CD4-positive, CD25-positive, alpha-beta regulatory T cell (primary cell): Measurements from ENCODE around the gene CENPP. TPM values are rescaled to one million over a fixed set of nuclear protein-coding genes. Genes with fewer than 3 reads are reported as not detected.

ENCODE experiments used
- ATAC-seq, 2 donors: fragments of 150-1000 bp; cut with Tn5 transposase; one replicate each; pipeline ENCODE4 v1.10.0; 2021; ENCODE audit warnings: low read depth in 2 of 2, moderate number of reproducible peaks in 2 of 2, moderate library complexity in 1 of 2
- DNase-seq, 3 donors: peaks; one replicate each; pipeline versions ENCODE4 v3.0.0 to v3.0.0-alpha.2; 2012 to 2022; ENCODE audit warnings: mixed read lengths in 1 of 3
- H3K27ac ChIP-seq: one replicate; pipeline ENCODE4 v1.7.0; 2013; ENCODE audit warnings: mild to moderate bottlenecking, low read length; ENCODE audit not compliant: insufficient read depth, poor library complexity, severe bottlenecking
- H3K27me3 ChIP-seq: one replicate; pipeline ENCODE4 v1.7.0; 2013; ENCODE audit warnings: low read length; ENCODE audit not compliant: control insufficient read depth, insufficient read depth
- H3K36me3 ChIP-seq: one replicate; pipeline ENCODE4 v1.7.0; 2013; ENCODE audit warnings: mild to moderate bottlenecking, low read length, moderate library complexity; ENCODE audit not compliant: control insufficient read depth, insufficient read depth
- H3K4me1 ChIP-seq: 2 replicates; pipeline ENCODE4 v1.7.0; 2013; ENCODE audit warnings: mild to moderate bottlenecking, low read length; ENCODE audit not compliant: insufficient read depth, control insufficient read depth, poor library complexity, severe bottlenecking
- H3K4me3 ChIP-seq: one replicate; pipeline ENCODE4 v1.7.0; 2013; ENCODE audit warnings: low read depth, mild to moderate bottlenecking, low read length, moderate library complexity
- H3K9me3 ChIP-seq, 2 experiments: 1 replicate in 1 of 2; 2 replicates in 1 of 2; pipeline ENCODE4 v1.7.0; 2013; ENCODE audit warnings: low read length in 2 of 2, mild to moderate bottlenecking in 1 of 2, moderate library complexity in 1 of 2; ENCODE audit not compliant: control insufficient read depth in 2 of 2
- H3K27ac Mint-ChIP-seq, 3 donors: one replicate each; pipeline ENCODE4 v1.8.0; 2020 to 2022; ENCODE audit warnings: mild to moderate bottlenecking in 3 of 3, mixed read lengths in 3 of 3, moderate library complexity in 2 of 3
- H3K27me3 Mint-ChIP-seq: one replicate; pipeline ENCODE4 v1.8.0; 2022; ENCODE audit warnings: mild to moderate bottlenecking, mixed read lengths
- H3K36me3 Mint-ChIP-seq: one replicate; pipeline ENCODE4 v1.8.0; 2020; ENCODE audit warnings: mixed read lengths
- H3K4me1 Mint-ChIP-seq, 4 donors: one replicate each; pipeline ENCODE4 v1.8.0; 2020 to 2022; ENCODE audit warnings: mixed read lengths in 4 of 4, mild to moderate bottlenecking in 1 of 4
- H3K4me3 Mint-ChIP-seq, 4 donors: one replicate each; pipeline ENCODE4 v1.8.0; 2020 to 2022; ENCODE audit warnings: mild to moderate bottlenecking in 4 of 4, mixed read lengths in 4 of 4, moderate library complexity in 3 of 4
- H3K9me3 Mint-ChIP-seq, 7 donors: one replicate each; pipeline ENCODE4 v1.8.0; 2020 to 2022; ENCODE audit warnings: mixed read lengths in 7 of 7, mild to moderate bottlenecking in 3 of 7, moderate library complexity in 2 of 7
- polyA plus RNA-seq, 4 donors: library from polyadenylated mRNA; unstranded; fragments of 300-500 nt; fragmentation: Illumina TruSeq; gene quantifications; one replicate each; pipeline ENCODE4 v1.2.3, GENCODE V29; 2021
- total RNA-seq: library from RNA; stranded (reverse); gene quantifications from one replicate; pipeline ENCODE4 v1.2.3, GENCODE V29; 2022

The CENPP gene
- total and polyA plus RNA-seq, 5 donors from 2014 or later = 2.7 to 6.1 (median 4.4) TPM

DNA sequence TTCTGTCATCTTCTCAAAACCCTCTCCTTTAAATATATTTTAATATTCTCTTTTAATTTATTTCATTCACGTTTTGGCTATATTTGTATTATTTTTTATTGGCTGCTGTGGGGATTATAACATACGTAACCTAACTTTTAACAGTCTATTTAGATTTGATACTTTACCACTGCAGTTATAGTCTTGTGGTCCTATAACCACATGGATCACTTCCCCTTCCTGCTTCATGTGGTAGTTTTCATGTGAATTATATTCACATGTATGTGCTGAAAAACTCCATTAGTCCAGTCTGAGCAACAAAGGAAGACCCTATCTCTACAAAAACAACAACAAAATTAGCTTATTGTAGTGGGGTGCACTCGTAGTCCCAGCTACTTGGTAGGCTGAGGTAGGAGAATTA, 34.3 kb downstream of the CENPP start:
- peaks cover 0 to 12% (median 3%) of the 10 kb centered on the region in 4 donors for H3K4me1 Mint-ChIP-seq
- ATAC-seq (no peak), DNase-seq (no peak)
- Histone ChIP-seq H3K36me3 (no peaks in the 10 kb centered on the region), H3K4me1 (no peaks in the 10 kb centered on the region), H3K27me3 (no peaks in the 10 kb centered on the region), H3K9me3 (peaks cover 3 to 4% of the 10 kb centered on the region in 2 experiments), H3K4me3 (no peak overlapping the region), H3K27ac (no peak overlapping the region)
- H3K4me3 Mint-ChIP-seq = no peak overlapping the region
- peaks cover 19% of the 10 kb centered on the region for H3K36me3 Mint-ChIP-seq
- H3K9me3 Mint-ChIP-seq = peaks cover 0 to 24% (median 6%) of the 10 kb centered on the region in 7 donors
- H3K27me3 Mint-ChIP-seq = no peaks in the 10 kb centered on the region
- H3K27ac Mint-ChIP-seq = no peak overlapping the region

DNA sequence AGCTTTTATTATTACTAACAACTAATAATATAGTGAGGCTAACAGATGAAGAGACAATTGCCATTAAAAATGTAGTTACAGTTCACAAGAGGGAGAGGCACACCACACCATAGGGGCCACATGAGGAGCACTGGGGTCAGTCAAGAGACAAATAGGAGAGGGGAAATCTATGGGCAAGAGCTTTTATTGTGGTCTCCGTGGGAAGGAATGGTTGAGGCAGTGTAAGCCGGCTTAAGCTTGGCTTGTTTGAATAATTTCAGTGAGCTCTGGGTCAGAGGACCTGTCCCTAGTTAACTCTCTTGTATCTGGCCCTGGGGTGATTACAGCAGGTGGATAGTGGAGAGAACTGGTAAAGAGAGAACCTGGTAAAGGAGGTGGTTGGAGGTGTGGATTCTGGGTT, 43.3 kb downstream of the CENPP start:
- ATAC-seq (no peak), DNase-seq (no peak)
- Histone ChIP-seq H3K9me3 (peaks cover 8 to 10% of the 10 kb centered on the region in 2 experiments), H3K4me3 (no peak overlapping the region), H3K4me1 (no peaks in the 10 kb centered on the region), H3K36me3 (no peaks in the 10 kb centered on the region), H3K27ac (no peak overlapping the region), H3K27me3 (no peaks in the 10 kb centered on the region)
- Mint-ChIP-seq H3K27ac (no peak overlapping the region), H3K4me3 (no peak overlapping the region), H3K9me3 (peaks cover 0 to 14% (median 4%) of the 10 kb centered on the region in 7 donors), H3K4me1 (peaks cover 0 to 5% (median 3%) of the 10 kb centered on the region in 4 donors), H3K27me3 (no peaks in the 10 kb centered on the region), H3K36me3 (peaks cover 18% of the 10 kb centered on the region)

DNA sequence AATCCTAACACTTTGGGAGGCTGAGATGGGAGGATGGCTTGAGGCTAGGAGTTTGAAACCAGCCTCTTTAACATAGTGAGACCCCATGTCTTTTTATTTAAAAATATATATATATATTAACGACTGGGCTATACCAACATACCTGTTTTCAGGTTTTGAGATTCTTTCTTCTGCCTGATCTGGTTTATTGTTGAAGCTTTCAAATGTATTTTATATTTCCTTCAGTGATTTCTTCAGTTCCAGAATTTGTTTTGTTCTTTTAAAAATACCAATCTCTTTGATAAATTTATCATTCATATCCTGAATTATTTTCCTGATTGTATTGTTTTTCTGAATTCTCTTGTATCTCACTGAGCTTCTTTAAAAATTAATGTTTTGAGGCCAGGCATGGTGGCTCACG, 47.4 kb downstream of the CENPP start:
- H3K36me3 ChIP-seq = no peaks in the 10 kb centered on the region
- Mint-ChIP-seq H3K4me3 (no peak overlapping the region), H3K9me3 (peaks cover 0 to 34% (median 13%) of the 10 kb centered on the region in 7 donors), H3K36me3 (peaks cover 27% of the 10 kb centered on the region), H3K4me1 (peaks cover 0 to 15% (median 3%) of the 10 kb centered on the region in 4 donors), H3K27ac (no peak overlapping the region), H3K27me3 (no peaks in the 10 kb centered on the region)
- no peak overlapping the region for H3K4me3 ChIP-seq
- no peak for DNase-seq
- no peak for ATAC-seq
- H3K4me1 ChIP-seq = no peaks in the 10 kb centered on the region
- no peaks in the 10 kb centered on the region for H3K27me3 ChIP-seq
- H3K9me3 ChIP-seq = peaks cover 8 to 10% of the 10 kb centered on the region in 2 experiments
- H3K27ac ChIP-seq = no peak overlapping the region

DNA sequence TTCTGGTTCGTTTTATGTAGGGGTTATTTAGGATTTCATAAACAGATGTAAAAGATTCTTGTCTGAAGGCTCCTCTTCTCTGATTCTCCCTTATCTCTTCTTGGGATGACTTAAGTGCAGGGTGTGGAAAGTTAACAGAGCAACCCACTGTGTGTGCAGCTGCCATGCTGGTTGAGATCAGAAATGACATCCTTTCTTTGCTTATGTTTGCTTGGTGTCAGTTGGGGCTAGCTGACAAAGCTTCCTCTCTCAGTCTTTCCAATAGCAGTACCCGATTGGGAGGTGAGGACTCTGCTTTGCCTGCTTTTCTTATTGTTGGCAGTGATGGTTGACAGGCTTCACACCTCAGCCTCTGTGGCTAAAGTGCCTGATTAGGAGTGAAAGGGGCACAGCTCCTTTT, 52.1 kb downstream of the CENPP start:
- Histone ChIP-seq H3K27me3 (no peaks in the 10 kb centered on the region), H3K27ac (no peak overlapping the region), H3K4me1 (peaks cover 8% of the 10 kb centered on the region), H3K9me3 (peaks cover 4 to 8% of the 10 kb centered on the region in 2 experiments), H3K4me3 (no peak overlapping the region), H3K36me3 (no peaks in the 10 kb centered on the region)
- DNase-seq (no peak), ATAC-seq (no peak)
- H3K4me3 Mint-ChIP-seq = no peak overlapping the region
- H3K27ac Mint-ChIP-seq = no peak overlapping the region
- no peaks in the 10 kb centered on the region for H3K27me3 Mint-ChIP-seq
- H3K36me3 Mint-ChIP-seq = peaks cover 16% of the 10 kb centered on the region
- peaks cover 0 to 26% (median 11%) of the 10 kb centered on the region in 7 donors for H3K9me3 Mint-ChIP-seq
- H3K4me1 Mint-ChIP-seq = peaks cover 11 to 29% (median 15%) of the 10 kb centered on the region in 4 donors

DNA sequence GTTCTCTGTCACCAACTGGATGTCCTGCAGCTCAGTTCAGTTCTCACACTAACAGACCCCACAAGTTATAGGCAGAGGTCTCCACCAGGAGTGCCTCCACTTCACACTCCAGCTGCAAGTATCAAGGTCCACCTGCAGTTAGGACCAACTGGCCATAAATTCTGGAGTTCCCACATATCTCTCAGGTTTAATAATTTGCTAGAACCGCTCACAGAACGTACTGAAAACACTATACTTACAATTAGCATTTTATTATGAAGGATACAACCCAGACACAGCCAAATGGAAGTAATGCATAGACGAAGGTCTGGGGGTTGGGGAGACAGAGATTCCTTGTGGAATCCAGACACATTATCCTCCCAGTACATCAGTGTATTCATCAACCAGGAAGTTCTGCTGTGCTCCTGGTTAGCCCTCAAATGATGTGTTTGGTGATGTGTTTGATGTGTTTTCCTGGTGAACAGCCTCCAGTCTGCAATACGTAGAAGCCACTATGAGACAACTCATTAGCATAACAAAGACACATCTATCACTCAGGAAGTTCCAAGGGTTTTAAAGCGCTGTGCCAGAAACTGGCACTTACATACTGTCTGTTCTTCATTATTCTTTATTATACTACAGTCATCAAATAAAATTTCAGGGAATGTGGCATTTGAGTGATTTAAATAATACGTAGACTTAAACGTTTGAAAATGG, 53.3 kb downstream of the CENPP start:
- Mint-ChIP-seq H3K36me3 (peaks cover 19% of the 10 kb centered on the region), H3K9me3 (peaks cover 0 to 21% (median 9%) of the 10 kb centered on the region in 7 donors), H3K27me3 (no peaks in the 10 kb centered on the region), H3K4me3 (peak overlapping the region in 3 of 4 donors; percentile 10 to 61 (median 16)), H3K27ac (peak overlapping the region in 2 of 3 donors; percentile 0 to 81), H3K4me1 (peaks cover 15 to 29% (median 16%) of the 10 kb centered on the region in 4 donors)
- Histone ChIP-seq H3K27ac (no peak overlapping the region), H3K27me3 (no peaks in the 10 kb centered on the region), H3K9me3 (no peaks in the 10 kb centered on the region), H3K36me3 (no peaks in the 10 kb centered on the region), H3K4me1 (peaks cover 8% of the 10 kb centered on the region), H3K4me3 (peak overlapping the region; percentile 32)
- ATAC-seq (no peak), DNase-seq (peak in 1 of 3 donors; percentile 34)

DNA sequence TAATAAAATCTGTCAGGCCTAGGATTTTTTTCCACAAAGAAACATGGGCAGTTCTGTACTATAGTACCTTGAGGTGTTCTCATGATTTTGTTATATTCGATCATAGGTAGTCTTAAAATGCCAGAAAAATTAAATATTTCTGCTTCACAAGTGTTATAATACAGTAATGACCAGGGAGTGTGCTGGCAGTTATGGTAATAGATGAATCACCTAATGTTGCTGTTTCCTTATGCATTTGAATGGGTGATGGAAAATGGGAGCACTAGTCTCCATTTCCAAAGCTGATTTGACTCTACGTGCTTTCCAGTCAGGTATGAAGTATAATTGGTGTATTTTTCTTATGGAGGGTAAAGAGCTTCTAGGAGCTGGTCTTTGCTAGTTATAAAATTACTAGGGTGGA, 54.9 kb downstream of the CENPP start:
- H3K27ac ChIP-seq = no peak overlapping the region
- peaks cover 8% of the 10 kb centered on the region for H3K4me1 ChIP-seq
- H3K27me3 ChIP-seq = no peaks in the 10 kb centered on the region
- no peak overlapping the region for H3K4me3 Mint-ChIP-seq
- H3K4me3 ChIP-seq = no peak overlapping the region
- peaks cover 15 to 25% (median 16%) of the 10 kb centered on the region in 4 donors for H3K4me1 Mint-ChIP-seq
- no peaks in the 10 kb centered on the region for H3K9me3 ChIP-seq
- H3K36me3 Mint-ChIP-seq = peaks cover 15% of the 10 kb centered on the region
- H3K27ac Mint-ChIP-seq = no peak overlapping the region
- peaks cover 0 to 10% (median 5%) of the 10 kb centered on the region in 7 donors for H3K9me3 Mint-ChIP-seq
- H3K27me3 Mint-ChIP-seq = no peaks in the 10 kb centered on the region
- no peaks in the 10 kb centered on the region for H3K36me3 ChIP-seq
- DNase-seq (no peak), ATAC-seq (no peak)

DNA sequence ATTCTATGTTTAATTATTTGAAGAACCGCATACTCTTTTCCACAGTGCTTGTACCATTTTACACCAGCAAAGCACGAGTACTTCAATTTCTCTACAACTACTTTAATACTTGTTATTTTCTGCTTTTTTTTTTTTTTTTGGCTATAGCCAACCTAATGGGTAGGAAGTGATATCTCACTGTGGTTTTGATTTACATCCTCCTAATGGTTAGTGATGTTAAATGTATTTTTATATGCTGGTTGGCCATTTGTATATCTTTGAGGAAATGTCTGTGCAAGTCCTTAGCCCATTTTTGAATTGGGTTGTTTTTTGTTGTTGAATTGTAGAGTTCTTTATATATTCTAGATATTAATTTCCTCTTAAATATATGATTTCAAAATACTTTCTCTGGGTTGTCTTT, 56.0 kb downstream of the CENPP start:
- Histone ChIP-seq H3K4me3 (no peak overlapping the region), H3K27ac (no peak overlapping the region), H3K36me3 (no peaks in the 10 kb centered on the region), H3K27me3 (no peaks in the 10 kb centered on the region), H3K9me3 (no peaks in the 10 kb centered on the region), H3K4me1 (peaks cover 8% of the 10 kb centered on the region)
- Mint-ChIP-seq H3K27me3 (no peaks in the 10 kb centered on the region), H3K4me1 (peaks cover 15 to 25% (median 16%) of the 10 kb centered on the region in 4 donors), H3K9me3 (peaks cover 0 to 7% (median 0%) of the 10 kb centered on the region in 7 donors), H3K27ac (peak overlapping the region in 1 of 3 donors; percentile 72), H3K36me3 (peaks cover 6% of the 10 kb centered on the region), H3K4me3 (no peak overlapping the region)
- ATAC-seq (no peak), DNase-seq (no peak)

DNA sequence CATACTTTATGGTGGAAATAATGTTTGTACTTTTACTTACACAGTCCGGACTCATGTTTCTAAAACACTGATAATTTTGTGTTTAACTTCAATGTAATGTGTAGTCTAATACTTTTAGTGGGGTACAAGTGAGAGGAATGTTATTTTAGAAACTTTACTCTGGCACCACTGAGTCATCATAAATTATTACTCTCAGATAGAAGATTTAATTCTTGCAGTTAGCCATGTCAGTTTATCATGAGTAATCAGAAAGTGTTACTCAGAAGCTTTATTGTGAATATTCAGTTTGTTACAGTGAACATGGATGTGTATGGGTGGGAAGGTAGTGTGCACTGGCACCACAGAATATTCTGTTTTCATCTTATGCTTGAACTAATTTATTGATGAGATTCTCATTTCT, 58.6 kb downstream of the CENPP start:
- Mint-ChIP-seq H3K27me3 (no peaks in the 10 kb centered on the region), H3K27ac (no peak overlapping the region), H3K36me3 (peaks cover 6% of the 10 kb centered on the region), H3K4me1 (peaks cover 8 to 11% (median 9%) of the 10 kb centered on the region in 4 donors), H3K4me3 (no peak overlapping the region), H3K9me3 (no peaks in the 10 kb centered on the region)
- no peaks in the 10 kb centered on the region for H3K9me3 ChIP-seq
- no peak for DNase-seq
- H3K4me1 ChIP-seq = peaks cover 4% of the 10 kb centered on the region
- H3K27ac ChIP-seq = no peak overlapping the region
- ATAC-seq = no peak
- no peaks in the 10 kb centered on the region for H3K27me3 ChIP-seq
- no peaks in the 10 kb centered on the region for H3K36me3 ChIP-seq
- H3K4me3 ChIP-seq = no peak overlapping the region
